IMR-90 (cell line): ENCODE results near the gene ATG5. TPM values are rescaled to one million over a fixed set of nuclear protein-coding genes. Genes with fewer than 3 reads are reported as not detected.

Source experiments
- ATAC-seq: fragments of 200-7000 bp; cut with Tn5 transposase; 2 replicates; pipeline ENCODE4 v1.9.1; 2020; ENCODE audit warnings: low read depth, mild to moderate bottlenecking, moderate library complexity
- BruUV-seq: library from RNA; stranded (reverse); fragments of 400-500 nt; replicated peaks from 2 replicates; lab custom pipeline; 2021; lab: Mats Ljungman, UMichigan
- CTCF ChIA-PET: fragments of 300-600 bp; formaldehyde crosslinking; extraction: SDS; loops from one replicate; lab custom pipeline; 2021; ENCODE audit warnings: antibody characterized with exemption; lab: Yijun Ruan, JAX
- POLR2A ChIA-PET: fragments of 300-600 bp; sonication (Branson Sonifier 250); formaldehyde crosslinking; loops from one replicate; lab custom pipeline; 2022; ENCODE audit warnings: antibody characterized with exemption; ENCODE audit not compliant: unreplicated experiment; lab: Charles Lee
- DNase-seq: peaks from one replicate; pipeline ENCODE4 v3.0.0; 2013
- H2AFZ ChIP-seq: replicated peaks from 2 replicates; pipeline ENCODE3; 2013; ENCODE audit warnings: low read length, mild to moderate bottlenecking; ENCODE audit not compliant: poor library complexity
- H2AK5ac ChIP-seq: 2 replicates; pipeline ENCODE4 v1.6.1; 2013; ENCODE audit warnings: low read depth, low read length, inconsistent platforms
- H2AK9ac ChIP-seq: replicated peaks from 2 replicates; pipeline ENCODE3; 2013; ENCODE audit warnings: mild to moderate bottlenecking, low read depth, low read length, moderate library complexity; ENCODE audit not compliant: poor library complexity
- H2BK120ac ChIP-seq: 2 replicates; pipeline ENCODE4 v1.6.1; 2013; ENCODE audit warnings: low read depth, low read length, inconsistent platforms
- H2BK15ac ChIP-seq: 3 replicates; pipeline ENCODE4 v1.6.1; 2013; ENCODE audit warnings: low read depth, low read length, inconsistent platforms
- H2BK20ac ChIP-seq: 2 replicates; pipeline ENCODE4 v1.6.1; 2013; ENCODE audit warnings: low read depth, mild to moderate bottlenecking, inconsistent platforms, low read length, moderate library complexity
- H2BK5ac ChIP-seq: 2 replicates; pipeline ENCODE4 v1.6.1; 2013; ENCODE audit warnings: mild to moderate bottlenecking, low read depth, low read length, inconsistent platforms; ENCODE audit not compliant: poor library complexity, severe bottlenecking
- H3K14ac ChIP-seq: replicated peaks from 2 replicates; pipeline ENCODE4 v1.6.1; 2013; ENCODE audit warnings: low read depth, low read length, inconsistent platforms
- H3K18ac ChIP-seq: 2 replicates; pipeline ENCODE4 v1.6.1; 2013; ENCODE audit warnings: low read depth, low read length, control low read depth
- H3K23ac ChIP-seq: 2 replicates; pipeline ENCODE4 v1.6.1; 2013; ENCODE audit warnings: low read depth, low read length, inconsistent platforms
- H3K27ac ChIP-seq: 2 replicates; pipeline ENCODE4 v1.5.1; 2013; ENCODE audit warnings: mild to moderate bottlenecking, control low read depth, low read length; ENCODE audit not compliant: insufficient read depth
- H3K27me3 ChIP-seq: 2 replicates; pipeline ENCODE4 v1.6.1; 2013; ENCODE audit warnings: low read length; ENCODE audit not compliant: control insufficient read depth, insufficient read depth
- H3K36me3 ChIP-seq: 2 replicates; pipeline ENCODE4 v1.6.1; 2013; ENCODE audit warnings: low read length, mixed read lengths; ENCODE audit not compliant: control insufficient read depth, insufficient read depth
- H3K4ac ChIP-seq: 2 replicates; pipeline ENCODE4 v1.6.1; 2013; ENCODE audit warnings: low read depth, low read length, inconsistent platforms
- H3K4me1 ChIP-seq: 2 replicates; pipeline ENCODE4 v1.6.1; 2013; ENCODE audit warnings: low read length, mixed read lengths; ENCODE audit not compliant: control insufficient read depth, insufficient read depth
- H3K4me2 ChIP-seq: 2 replicates; pipeline ENCODE4 v1.6.1; 2013; ENCODE audit warnings: low read depth, mild to moderate bottlenecking, control low read depth, low read length, moderate library complexity
- H3K4me3 ChIP-seq: 2 replicates; pipeline ENCODE4 v1.5.1; 2013; ENCODE audit warnings: low read depth, mild to moderate bottlenecking, control low read depth, low read length, moderate library complexity; ENCODE audit not compliant: insufficient read depth
- H3K56ac ChIP-seq: 2 replicates; pipeline ENCODE4 v1.6.1; 2013; ENCODE audit warnings: low read length, inconsistent platforms; ENCODE audit not compliant: insufficient read depth; ENCODE audit errors: extremely low read depth
- H3K79me1 ChIP-seq, 2 experiments: 2 replicates each; pipeline ENCODE4 v1.6.1; 2013; ENCODE audit warnings: low read length in 2 of 2, inconsistent platforms in 1 of 2, low read depth in 1 of 2
- H3K9ac ChIP-seq: 2 replicates; pipeline ENCODE4 v1.6.1; 2013; ENCODE audit warnings: low read depth, low read length, control low read depth
- H3K9me1 ChIP-seq: 2 replicates; pipeline ENCODE4 v1.6.1; 2013; ENCODE audit warnings: low read length, inconsistent platforms; ENCODE audit not compliant: insufficient read depth
- H3K9me3 ChIP-seq: 2 replicates; pipeline ENCODE4 v1.6.1; 2013; ENCODE audit warnings: low read length; ENCODE audit not compliant: control insufficient read depth, insufficient read depth
- H4K20me1 ChIP-seq: 2 replicates; pipeline ENCODE4 v1.6.1; 2013; ENCODE audit warnings: low read length, inconsistent platforms; ENCODE audit not compliant: insufficient read depth
- H4K5ac ChIP-seq: 2 replicates; pipeline ENCODE4 v1.6.1; 2013; ENCODE audit warnings: mild to moderate bottlenecking, low read depth, low read length, control low read depth
- H4K8ac ChIP-seq, 2 experiments: 2 replicates each; pipeline ENCODE4 v1.6.1; 2013; ENCODE audit warnings: low read depth in 2 of 2, low read length in 2 of 2, control low read depth in 1 of 2, inconsistent platforms in 1 of 2
- H4K91ac ChIP-seq: 2 replicates; pipeline ENCODE4 v1.6.1; 2013; ENCODE audit warnings: low read depth, low read length, inconsistent platforms; ENCODE audit not compliant: insufficient read depth
- BHLHE40 ChIP-seq: fragments of 150-350 bp; IDR thresholded peaks from 2 replicates; pipeline ENCODE4 v1.6.1; 2016; ENCODE audit warnings: mild to moderate bottlenecking, low read depth, low read length
- CEBPB ChIP-seq: IDR thresholded peaks from 2 replicates; pipeline ENCODE4 v1.6.1; 2012; ENCODE audit warnings: low read depth, low read length, improper control_type of control experiment
- CHD1 ChIP-seq: IDR thresholded peaks from 2 replicates; pipeline ENCODE4 v1.6.1; 2012; ENCODE audit warnings: low read depth, low read length, improper control_type of control experiment
- FOS ChIP-seq: fragments of 150-350 bp; IDR thresholded peaks from 2 replicates; pipeline ENCODE4 v1.6.1; 2016; ENCODE audit warnings: low read depth, low read length
- MAFK ChIP-seq: IDR thresholded peaks from 2 replicates; pipeline ENCODE4 v1.6.1; 2012; ENCODE audit warnings: low read depth, low read length, improper control_type of control experiment
- MAZ ChIP-seq: IDR thresholded peaks from 2 replicates; pipeline ENCODE4 v1.6.1; 2012; ENCODE audit warnings: low read depth, mild to moderate bottlenecking, low read length, improper control_type of control experiment, moderate library complexity, borderline replicate concordance
- MXI1 ChIP-seq: IDR thresholded peaks from 2 replicates; pipeline ENCODE4 v1.6.1; 2012; ENCODE audit warnings: low read depth, mild to moderate bottlenecking, low read length, moderate library complexity, borderline replicate concordance
- NFE2L2 ChIP-seq: fragments of 150-350 bp; IDR thresholded peaks from 2 replicates; pipeline ENCODE4 v1.6.1; 2016; ENCODE audit warnings: low read depth, mild to moderate bottlenecking, low read length
- POLR2A ChIP-seq: IDR thresholded peaks from 2 replicates; pipeline ENCODE4 v1.6.1; 2012; ENCODE audit warnings: mild to moderate bottlenecking, low read depth, low read length
- RAD21 ChIP-seq: IDR thresholded peaks from 2 replicates; pipeline ENCODE4 v1.6.1; 2012; ENCODE audit warnings: low read length, improper control_type of control experiment
- RCOR1 ChIP-seq: IDR thresholded peaks from 2 replicates; pipeline ENCODE4 v1.6.1; 2012; ENCODE audit warnings: mild to moderate bottlenecking, low read length, improper control_type of control experiment; ENCODE audit not compliant: insufficient replicate concordance
- RFX5 ChIP-seq: IDR thresholded peaks from 2 replicates; pipeline ENCODE4 v1.8.0; 2012; ENCODE audit warnings: low read depth, mild to moderate bottlenecking, low read length, moderate library complexity
- SMC3 ChIP-seq: fragments of 150-350 bp; IDR thresholded peaks from 2 replicates; pipeline ENCODE4 v1.6.1; 2016; ENCODE audit warnings: low read depth, mild to moderate bottlenecking, antibody characterized with exemption, low read length, moderate library complexity
- WGBS, 2 experiments: methylation state at CpG; one replicate each; pipeline versions ENCODE4 v1.1.5 to v1.1.7; 2013; ENCODE audit warnings: missing lambda C conversion rate in 2 of 2; ENCODE audit not compliant: insufficient read length in 1 of 2; ENCODE audit errors: extremely low coverage in 2 of 2; 5-methylcytosine and 5-hydroxymethylcytosine counted together
- dilution Hi-C: fragments of 300-500 bp; cut with HindIII; formaldehyde crosslinking; loops from one replicate; pipeline ENCODE4 v1.14.3; 2018; ENCODE audit warnings: low sequenced_read_pairs; ENCODE audit not compliant: unreplicated experiment
- in situ Hi-C: fragments of 300-500 bp; cut with MboI; formaldehyde crosslinking; loops from 3 replicates; pipeline ENCODE4 v1.14.3; 2019; ENCODE audit warnings: low sequenced_read_pairs, inconsistent platforms, mixed read lengths
- intact Hi-C: fragments of 100-400 bp; cut with micrococcal nuclease; formaldehyde crosslinking; loops from 2 replicates; pipeline ENCODE4 v1.10.0; 2022
- polyA plus RNA-seq, 3 experiments: library from polyadenylated mRNA; depleted of rRNA; stranded (reverse); fragments of >200 nt; gene quantifications; 2 replicates each; pipeline ENCODE4 v1.2.3, GENCODE V29; 2012; ENCODE audit warnings: low replicate concordance in 1 of 3
- total RNA-seq: library from RNA; depleted of rRNA; stranded (reverse); fragments of >200 nt; gene quantifications from 2 replicates; pipeline ENCODE4 v1.2.3, GENCODE V29; 2012
- TF ChIP-seq, protein P1 (sequence below): conservative IDR thresholded peaks from 2 replicates; pipeline ENCODE4 v1.5.1; 2012; ENCODE audit warnings: mild to moderate bottlenecking, low read depth, low read length, improper control_type of control experiment
- TF ChIP-seq, protein P2 (sequence below): fragments of 150-350 bp; IDR thresholded peaks from 2 replicates; pipeline ENCODE4 v1.6.1; 2016; ENCODE audit warnings: low read depth, mild to moderate bottlenecking, low read length, moderate library complexity, borderline replicate concordance
- TF ChIP-seq, protein P3 (sequence below): fragments of 150-350 bp; IDR thresholded peaks from 2 replicates; pipeline ENCODE4 v1.6.1; 2017; ENCODE audit warnings: mild to moderate bottlenecking, antibody characterized with exemption, low read length, low read depth

Gene ATG5
- total and polyA plus RNA-seq, 2 of the 4 experiments (the other 2 are of a cell fraction), result 13.5 to 28.0 TPM

DNA sequence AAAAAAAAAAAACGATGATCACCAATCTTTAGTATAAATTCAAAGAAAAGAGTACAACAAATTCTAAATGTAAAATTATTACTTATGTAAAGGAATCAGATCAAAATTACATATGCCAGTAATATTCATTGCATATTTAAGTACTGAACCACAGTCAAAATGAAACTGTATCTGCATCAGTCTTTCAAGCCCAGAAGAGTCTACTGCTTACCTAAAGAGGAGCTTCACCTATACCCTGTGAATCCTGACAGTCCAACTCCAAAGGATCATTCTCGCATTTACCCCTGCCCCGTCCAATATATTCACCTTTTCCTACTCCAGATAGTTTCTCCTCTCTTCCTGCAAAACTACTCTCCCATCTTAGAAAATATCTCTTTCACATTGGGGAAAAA lies 9.2 kb downstream of the ATG5 start:
- peaks cover 2% of the 10 kb centered on the region; the same call in 1 of the 2 replicates for H3K4me1 ChIP-seq
- 100% methylated on average over 1 of the region's 3 CpGs; no CpG with 5 or more reads in 1 of the 2 experiments for WGBS, 2 experiments
- CTCF ChIA-PET, result interaction anchor here (0.5 to 0.8 kb wide), 2 partner anchors 10 to 122 kb away, joined by 3 to 6 read pairs; no protein-coding TSS in a partner anchor
- no TSS peak for BruUV-seq
- intact Hi-C loops, result no loop called here
- H4K8ac ChIP-seq, result no peak overlapping the region
- no peak overlapping the region for H2BK15ac ChIP-seq
- H3K9me3 ChIP-seq, result no peaks in the 10 kb centered on the region
- no peak overlapping the region for H3K23ac ChIP-seq
- H4K5ac ChIP-seq, result no peak overlapping the region
- H4K20me1 ChIP-seq, result peaks cover 10% of the 10 kb centered on the region; the same call in 1 of the 2 replicates
- no peak for DNase-seq
- no peak for ATAC-seq
- POLR2A ChIA-PET, result no interaction called here
- dilution Hi-C loops, result no loop called here
- no peak overlapping the region for H3K4me3 ChIP-seq
- H2AK5ac ChIP-seq, result no peak overlapping the region
- H2BK5ac ChIP-seq, result no peak overlapping the region
- H3K27me3 ChIP-seq, result no peaks in the 10 kb centered on the region
- peaks cover 3% of the 10 kb centered on the region; the same call in 1 of the 2 replicates for H3K36me3 ChIP-seq
- no peak overlapping the region for H2BK120ac ChIP-seq
- H3K4ac ChIP-seq, result no peak overlapping the region
- in situ Hi-C loops, result no loop called here
- no peak overlapping the region for H4K91ac ChIP-seq
- no peak overlapping the region for H2AK9ac ChIP-seq
- no peak overlapping the region for H2BK20ac ChIP-seq
- peaks cover 6% of the 10 kb centered on the region for H3K9me1 ChIP-seq
- TF ChIP-seq CHD1, result no peak
- no peak for TF ChIP-seq NFE2L2
- TF ChIP-seq, protein P1, sequence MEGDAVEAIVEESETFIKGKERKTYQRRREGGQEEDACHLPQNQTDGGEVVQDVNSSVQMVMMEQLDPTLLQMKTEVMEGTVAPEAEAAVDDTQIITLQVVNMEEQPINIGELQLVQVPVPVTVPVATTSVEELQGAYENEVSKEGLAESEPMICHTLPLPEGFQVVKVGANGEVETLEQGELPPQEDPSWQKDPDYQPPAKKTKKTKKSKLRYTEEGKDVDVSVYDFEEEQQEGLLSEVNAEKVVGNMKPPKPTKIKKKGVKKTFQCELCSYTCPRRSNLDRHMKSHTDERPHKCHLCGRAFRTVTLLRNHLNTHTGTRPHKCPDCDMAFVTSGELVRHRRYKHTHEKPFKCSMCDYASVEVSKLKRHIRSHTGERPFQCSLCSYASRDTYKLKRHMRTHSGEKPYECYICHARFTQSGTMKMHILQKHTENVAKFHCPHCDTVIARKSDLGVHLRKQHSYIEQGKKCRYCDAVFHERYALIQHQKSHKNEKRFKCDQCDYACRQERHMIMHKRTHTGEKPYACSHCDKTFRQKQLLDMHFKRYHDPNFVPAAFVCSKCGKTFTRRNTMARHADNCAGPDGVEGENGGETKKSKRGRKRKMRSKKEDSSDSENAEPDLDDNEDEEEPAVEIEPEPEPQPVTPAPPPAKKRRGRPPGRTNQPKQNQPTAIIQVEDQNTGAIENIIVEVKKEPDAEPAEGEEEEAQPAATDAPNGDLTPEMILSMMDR, result no peak
- TF ChIP-seq, protein P2, sequence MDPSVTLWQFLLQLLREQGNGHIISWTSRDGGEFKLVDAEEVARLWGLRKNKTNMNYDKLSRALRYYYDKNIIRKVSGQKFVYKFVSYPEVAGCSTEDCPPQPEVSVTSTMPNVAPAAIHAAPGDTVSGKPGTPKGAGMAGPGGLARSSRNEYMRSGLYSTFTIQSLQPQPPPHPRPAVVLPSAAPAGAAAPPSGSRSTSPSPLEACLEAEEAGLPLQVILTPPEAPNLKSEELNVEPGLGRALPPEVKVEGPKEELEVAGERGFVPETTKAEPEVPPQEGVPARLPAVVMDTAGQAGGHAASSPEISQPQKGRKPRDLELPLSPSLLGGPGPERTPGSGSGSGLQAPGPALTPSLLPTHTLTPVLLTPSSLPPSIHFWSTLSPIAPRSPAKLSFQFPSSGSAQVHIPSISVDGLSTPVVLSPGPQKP, result no peak
- no peak for TF ChIP-seq MXI1
- TF ChIP-seq, protein P3, sequence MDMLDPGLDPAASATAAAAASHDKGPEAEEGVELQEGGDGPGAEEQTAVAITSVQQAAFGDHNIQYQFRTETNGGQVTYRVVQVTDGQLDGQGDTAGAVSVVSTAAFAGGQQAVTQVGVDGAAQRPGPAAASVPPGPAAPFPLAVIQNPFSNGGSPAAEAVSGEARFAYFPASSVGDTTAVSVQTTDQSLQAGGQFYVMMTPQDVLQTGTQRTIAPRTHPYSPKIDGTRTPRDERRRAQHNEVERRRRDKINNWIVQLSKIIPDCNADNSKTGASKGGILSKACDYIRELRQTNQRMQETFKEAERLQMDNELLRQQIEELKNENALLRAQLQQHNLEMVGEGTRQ, result no peak
- no peak for TF ChIP-seq RFX5
- no peak for TF ChIP-seq RAD21
- no peak for TF ChIP-seq MAFK
- no peak for TF ChIP-seq RCOR1
- no peak for TF ChIP-seq FOS
- no peak for TF ChIP-seq SMC3
- TF ChIP-seq MAZ, result no peak
- TF ChIP-seq BHLHE40, result no peak
- no peak for TF ChIP-seq POLR2A
- TF ChIP-seq CEBPB, result no peak
- no peak overlapping the region for H3K9ac ChIP-seq
- peaks cover 26 to 49% of the 10 kb centered on the region in 2 experiments for H3K79me1 ChIP-seq
- H3K56ac ChIP-seq, result no peak overlapping the region
- H3K18ac ChIP-seq, result no peak overlapping the region
- H3K14ac ChIP-seq, result no peak overlapping the region
- no peak overlapping the region for H3K4me2 ChIP-seq
- H2AFZ ChIP-seq, result no peak overlapping the region
- no peak overlapping the region for H3K27ac ChIP-seq
